CD4-positive, alpha-beta T cell (primary cell): Measurements from ENCODE around the gene MAGI1. TPM values are rescaled to one million over a fixed set of nuclear protein-coding genes. Genes with fewer than 3 reads are reported as not detected.

Source experiments
- ATAC-seq: fragments of 200-7000 bp; cut with Tn5 transposase; one replicate; pipeline ENCODE4 v1.10.0; 2022; ENCODE audit warnings: mild to moderate bottlenecking; ENCODE audit not compliant: poor library complexity
- CTCF ChIA-PET: fragments of 350-600 bp; sonication (Branson Sonifier 250); formaldehyde crosslinking; loops from one replicate; lab custom pipeline; 2021; ENCODE audit warnings: antibody characterized with exemption, inconsistent platforms; lab: Charles Lee
- POLR2A ChIA-PET: fragments of 350-600 bp; sonication (Branson Sonifier 250); formaldehyde crosslinking; loops from one replicate; lab custom pipeline; 2021; ENCODE audit warnings: antibody characterized with exemption, inconsistent platforms; lab: Charles Lee
- DNase-seq, 14 experiments: peaks; one replicate each; pipeline ENCODE4 v3.0.0-alpha.2; 2013 to 2020; ENCODE audit warnings: mixed read lengths in 2 of 14
- H3K27ac ChIP-seq, 2 donors: one replicate each; pipeline versions ENCODE4 v1.5.1 to v1.7.0; 2013; ENCODE audit warnings: low read length in 2 of 2, low read depth in 1 of 2, mild to moderate bottlenecking in 1 of 2
- H3K27me3 ChIP-seq, 2 experiments: 1 replicate in 1 of 2; 2 replicates in 1 of 2; pipeline versions ENCODE4 v1.6.1 to v1.7.0; 2013; ENCODE audit warnings: low read length in 2 of 2, control low read depth in 1 of 2, mild to moderate bottlenecking in 1 of 2, moderate library complexity in 1 of 2; ENCODE audit not compliant: insufficient read depth in 2 of 2, control insufficient read depth in 1 of 2
- H3K36me3 ChIP-seq: one replicate; pipeline ENCODE4 v1.6.1; 2013; ENCODE audit warnings: low read length, control low read depth; ENCODE audit not compliant: insufficient read depth
- H3K4me1 ChIP-seq: one replicate; pipeline ENCODE4 v1.6.1; 2013; ENCODE audit warnings: low read length, control low read depth; ENCODE audit not compliant: insufficient read depth
- H3K4me3 ChIP-seq: one replicate; pipeline ENCODE4 v1.5.1; 2013; ENCODE audit warnings: mild to moderate bottlenecking, low read length, moderate library complexity
- H3K9me3 ChIP-seq, 2 experiments: 1 replicate in 1 of 2; 2 replicates in 1 of 2; pipeline versions ENCODE4 v1.6.1 to v1.7.0; 2013; ENCODE audit warnings: low read length in 2 of 2, mild to moderate bottlenecking in 2 of 2, control low read depth in 1 of 2, moderate library complexity in 1 of 2; ENCODE audit not compliant: control insufficient read depth in 1 of 2, insufficient read depth in 1 of 2
- H3K27ac Mint-ChIP-seq: one replicate; pipeline ENCODE4 v1.8.0; 2020; ENCODE audit warnings: mixed read lengths
- H3K27me3 Mint-ChIP-seq: one replicate; pipeline ENCODE4 v1.8.0; 2021; ENCODE audit warnings: mixed read lengths
- H3K36me3 Mint-ChIP-seq: one replicate; pipeline ENCODE4 v1.8.0; 2021; ENCODE audit warnings: low read depth, mixed read lengths
- H3K4me1 Mint-ChIP-seq: one replicate; pipeline ENCODE4 v1.8.0; 2021; ENCODE audit warnings: low read depth, mixed read lengths
- H3K4me3 Mint-ChIP-seq: one replicate; pipeline ENCODE4 v1.8.0; 2020; ENCODE audit warnings: mild to moderate bottlenecking, mixed read lengths
- H3K9me3 Mint-ChIP-seq: one replicate; pipeline ENCODE4 v1.8.0; 2020; ENCODE audit warnings: mixed read lengths
- intact Hi-C, 2 experiments: fragments of 100-400 bp; cut with DNase I in 1 of 2; cut with micrococcal nuclease in 1 of 2; formaldehyde crosslinking; loops; one replicate each; pipeline versions ENCODE4 v1.15.1 to v1.9.0; 2023 to 2025; cut with DNase I, micrococcal nuclease
- total RNA-seq, 174 experiments: library from RNA in 2 of 174; stranded (reverse) in 2 of 174; gene quantifications; one replicate each; pipeline ENCODE4 v1.2.3 and lab custom pipeline; 2021 to 2026
- TF ChIP-seq, protein P1 (sequence below): fragments of 200-600 bp; IDR thresholded peaks from one replicate; pipeline ENCODE4 v1.8.0; 2022; ENCODE audit warnings: antibody characterized with exemption, mild to moderate bottlenecking

Gene MAGI1
- total RNA-seq, 2 experiments from 2014 or later = not detected

DNA sequence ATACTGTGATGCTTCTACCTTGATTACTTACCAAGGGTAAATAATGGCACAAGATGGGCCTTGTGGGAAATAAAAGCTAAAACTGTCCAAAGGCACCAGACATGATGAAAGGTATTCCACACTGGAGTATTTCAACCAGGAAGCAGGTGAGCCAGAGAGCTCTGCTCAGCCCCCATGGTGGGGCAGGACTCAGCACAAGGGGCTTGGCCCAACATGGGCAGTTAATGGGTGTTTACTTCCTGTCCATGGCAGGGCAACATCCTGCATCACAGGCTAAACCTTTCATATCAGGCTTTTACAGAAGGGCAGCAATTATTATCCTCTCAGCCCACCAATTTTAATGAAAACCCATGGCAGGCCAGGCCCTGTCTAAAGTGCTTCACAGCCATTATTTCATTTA is 38.2 kb downstream of the MAGI1 start:
- peaks cover 0 to 1% of the 10 kb centered on the region in 2 experiments for H3K27me3 ChIP-seq
- no peak overlapping the region for H3K4me3 ChIP-seq
- Mint-ChIP-seq H3K4me3 (no peak overlapping the region), H3K27ac (no peak overlapping the region), H3K36me3 (no peaks in the 10 kb centered on the region), H3K27me3 (no peaks in the 10 kb centered on the region), H3K9me3 (no peaks in the 10 kb centered on the region), H3K4me1 (no peaks in the 10 kb centered on the region)
- ChIA-PET CTCF (no interaction called here), POLR2A (no interaction called here)
- no peaks in the 10 kb centered on the region for H3K4me1 ChIP-seq
- no peak overlapping the region for H3K27ac ChIP-seq
- peaks cover 0 to 4% of the 10 kb centered on the region in 2 experiments for H3K9me3 ChIP-seq
- DNase-seq (no peak), ATAC-seq (no peak)
- H3K36me3 ChIP-seq = no peaks in the 10 kb centered on the region
- intact Hi-C loops = no loop called here
- TF ChIP-seq, protein P1, sequence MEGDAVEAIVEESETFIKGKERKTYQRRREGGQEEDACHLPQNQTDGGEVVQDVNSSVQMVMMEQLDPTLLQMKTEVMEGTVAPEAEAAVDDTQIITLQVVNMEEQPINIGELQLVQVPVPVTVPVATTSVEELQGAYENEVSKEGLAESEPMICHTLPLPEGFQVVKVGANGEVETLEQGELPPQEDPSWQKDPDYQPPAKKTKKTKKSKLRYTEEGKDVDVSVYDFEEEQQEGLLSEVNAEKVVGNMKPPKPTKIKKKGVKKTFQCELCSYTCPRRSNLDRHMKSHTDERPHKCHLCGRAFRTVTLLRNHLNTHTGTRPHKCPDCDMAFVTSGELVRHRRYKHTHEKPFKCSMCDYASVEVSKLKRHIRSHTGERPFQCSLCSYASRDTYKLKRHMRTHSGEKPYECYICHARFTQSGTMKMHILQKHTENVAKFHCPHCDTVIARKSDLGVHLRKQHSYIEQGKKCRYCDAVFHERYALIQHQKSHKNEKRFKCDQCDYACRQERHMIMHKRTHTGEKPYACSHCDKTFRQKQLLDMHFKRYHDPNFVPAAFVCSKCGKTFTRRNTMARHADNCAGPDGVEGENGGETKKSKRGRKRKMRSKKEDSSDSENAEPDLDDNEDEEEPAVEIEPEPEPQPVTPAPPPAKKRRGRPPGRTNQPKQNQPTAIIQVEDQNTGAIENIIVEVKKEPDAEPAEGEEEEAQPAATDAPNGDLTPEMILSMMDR = no peak

DNA sequence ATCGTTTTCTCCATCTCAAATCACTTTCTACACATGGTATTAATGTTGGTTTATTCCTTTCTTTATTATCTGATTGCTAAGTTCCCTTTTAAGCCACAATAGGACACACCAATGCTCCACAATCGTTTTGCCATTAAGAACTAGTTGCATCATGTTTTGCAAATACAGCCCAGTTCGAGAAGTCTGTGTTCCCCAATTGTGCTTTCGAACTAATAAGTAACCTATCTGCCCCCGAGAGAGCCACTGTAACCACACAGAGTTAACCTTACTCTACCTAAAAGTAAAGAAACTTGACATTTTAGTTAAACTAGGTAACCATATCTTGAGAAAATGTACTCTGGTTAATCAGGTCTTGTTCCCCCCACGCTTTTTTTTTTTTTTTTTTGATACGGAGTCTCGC is 39.1 kb downstream of the MAGI1 start:
- Mint-ChIP-seq H3K9me3 (no peaks in the 10 kb centered on the region), H3K27me3 (no peaks in the 10 kb centered on the region), H3K4me1 (no peaks in the 10 kb centered on the region), H3K27ac (no peak overlapping the region), H3K36me3 (no peaks in the 10 kb centered on the region), H3K4me3 (no peak overlapping the region)
- no peak overlapping the region for H3K4me3 ChIP-seq
- intact Hi-C loops = no loop called here
- CTCF ChIA-PET = no interaction called here
- ATAC-seq = no peak
- no peak for DNase-seq
- no peaks in the 10 kb centered on the region for H3K4me1 ChIP-seq
- peaks cover 0 to 4% of the 10 kb centered on the region in 2 experiments for H3K9me3 ChIP-seq
- no peaks in the 10 kb centered on the region for H3K27me3 ChIP-seq
- H3K27ac ChIP-seq = no peak overlapping the region
- TF ChIP-seq, protein P1 = no peak
- no peaks in the 10 kb centered on the region for H3K36me3 ChIP-seq
- POLR2A ChIA-PET = no interaction called here

DNA sequence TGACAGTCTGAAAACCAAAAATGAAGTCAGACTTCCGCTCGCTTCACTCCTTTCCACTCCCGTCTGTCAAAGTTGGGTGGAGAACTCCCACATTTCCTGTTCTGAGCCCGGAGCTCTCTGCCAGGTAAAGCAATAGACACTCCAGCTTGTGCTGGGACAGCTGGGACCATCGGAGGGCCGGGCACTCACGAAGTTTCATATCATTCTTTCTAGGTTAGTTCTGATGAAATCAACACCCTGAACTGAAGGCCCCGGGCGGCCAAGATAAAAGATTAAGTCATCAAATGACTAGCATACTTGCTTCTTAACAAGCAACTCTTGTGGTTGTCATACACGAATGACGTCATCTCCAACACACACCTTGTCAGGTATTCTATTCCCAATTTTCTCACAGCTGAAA is 42.1 kb downstream of the MAGI1 start:
- no peak overlapping the region for H3K4me3 Mint-ChIP-seq
- no peaks in the 10 kb centered on the region for H3K4me1 ChIP-seq
- ChIA-PET CTCF (interaction anchor here (1.9 kb wide), 1 partner anchor 11 kb away, joined by 4 read pairs; no protein-coding TSS in a partner anchor), POLR2A (interaction anchor here (0.5 kb wide), 1 partner anchor 707 kb away, joined by 4 read pairs; no protein-coding TSS in a partner anchor)
- ATAC-seq = no peak
- TF ChIP-seq, protein P1 = no peak
- no peaks in the 10 kb centered on the region for H3K36me3 Mint-ChIP-seq
- H3K36me3 ChIP-seq = no peaks in the 10 kb centered on the region
- H3K27me3 ChIP-seq = no peaks in the 10 kb centered on the region
- DNase-seq = no peak
- H3K9me3 ChIP-seq = peaks cover 0 to 4% of the 10 kb centered on the region in 2 experiments
- H3K27ac ChIP-seq = no peak overlapping the region
- no peaks in the 10 kb centered on the region for H3K4me1 Mint-ChIP-seq
- H3K27ac Mint-ChIP-seq = no peak overlapping the region
- H3K27me3 Mint-ChIP-seq = no peaks in the 10 kb centered on the region
- H3K9me3 Mint-ChIP-seq = peaks cover 4% of the 10 kb centered on the region
- intact Hi-C loops = no loop called here
- H3K4me3 ChIP-seq = no peak overlapping the region
